ENCODE measurements around the gene GPR156.

The GPR156 gene

GRCh38 chr3:120130656-120131055 is 154.4 kb downstream of the GPR156 start:
- DNase-seq (ENCODE audit: insufficient read length, low spot score) = no peak
- no peak for FAIRE-seq

GRCh38 chr3:120129718-120130513 is 155.1 kb downstream of the GPR156 start:
- FAIRE-seq (peak; percentile 4), DNase-seq (ENCODE audit: insufficient read length, low spot score) (no peak)

GRCh38 chr3:120129051-120129450 is 156.0 kb downstream of the GPR156 start:
- DNase-seq (ENCODE audit: insufficient read length, low spot score) = no peak

GRCh38 chr3:120125992-120126391 is 159.0 kb downstream of the GPR156 start:
- FAIRE-seq (no peak), DNase-seq (ENCODE audit: insufficient read length, low spot score) (no peak)

More at GRCh38 chr3:120129051-120129450, 156.0 kb downstream of the GPR156 start:
- no peak for FAIRE-seq

GRCh38 chr3:120119846-120120510 is 165.0 kb downstream of the GPR156 start:
- no peak for DNase-seq (ENCODE audit: insufficient read length, low spot score)
- no peak for FAIRE-seq
